ENCODE measurements around the gene RCSD1. TPM values are rescaled to one million over a fixed set of nuclear protein-coding genes. Genes with fewer than 3 reads are reported as not detected.

The RCSD1 gene
- total and polyA plus RNA-seq, 2 of the 13 experiments (the other 11 are each of a cell fraction or from before 2014, with no cell fraction given), result not detected

GRCh38 chr1:167633258-167633944 lies 3.4 kb downstream of the RCSD1 start:
- H3K27ac ChIP-seq (ENCODE audit: extremely low read length, insufficient read depth, low read length), result no peak overlapping the region
- intact Hi-C loops (cut with micrococcal nuclease; ENCODE audit: unreplicated experiment) (no loop called here), in situ Hi-C loops (cut with HindIII; ENCODE audit: extremely low pct_ligation_motif_present, low pct_unique_long_range_greater_than_20kb) (no loop called here)
- ATAC-seq, result no peak
- DNase-seq (ENCODE audit: low spot score), result no peak
- FAIRE-seq, result no peak
- no TSS peak for BruUV-seq (replicated peaks)
- peaks cover 4% of the 10 kb centered on the region for H3K4me1 ChIP-seq (ENCODE audit: insufficient read depth, low read length)
- peaks cover 4 to 70% of the 10 kb centered on the region in 2 experiments; a peak in 4 of 5 replicates for H3K27me3 ChIP-seq (ENCODE audit: control insufficient read depth in 1 of 2, insufficient read depth in 2 of 2, low read length in 2 of 2)
- H3K4me3 ChIP-seq (replicated peaks in 1 of 3; ENCODE audit: insufficient read depth in 1 of 3, low read depth in 2 of 3, low read length in 3 of 3), result no peak overlapping the region
- no peak overlapping the region for H3K9ac ChIP-seq (ENCODE audit: insufficient read depth, low read depth, low read length)
- no peaks in the 10 kb centered on the region for H4K20me1 ChIP-seq (ENCODE audit: insufficient read depth, low read length)
- POLR2A ChIA-PET, result no interaction called here
- CTCF ChIA-PET (ENCODE audit: low intra/inter-chr PET ratio, low total read pairs), result no interaction called here
- H3K9me3 ChIP-seq (ENCODE audit: low read length), result no peaks in the 10 kb centered on the region
- H3K4me2 ChIP-seq (ENCODE audit: low read depth, low read length), result no peak overlapping the region
- WGBS (ENCODE audit: low lambda C conversion rate), result 12% methylated on average over 3 of the region's 3 CpGs
- no peak overlapping the region for H2AFZ ChIP-seq (ENCODE audit: low read length)
- H3K79me2 ChIP-seq (ENCODE audit: insufficient read depth, low read length), result no peaks in the 10 kb centered on the region
- H3K36me3 ChIP-seq (replicated peaks in 1 of 2; ENCODE audit: control insufficient read depth in 1 of 2, insufficient read depth in 2 of 2, low read length in 2 of 2), result no peaks in the 10 kb centered on the region
- TF ChIP-seq PAX8 (CRISPR knock-in tag; IDR thresholded peaks at IDR 0.05; ENCODE audit: borderline replicate concordance) (no peak), UBTF (CRISPR knock-in tag; IDR thresholded peaks at IDR 0.05) (no peak), AFF4 (CRISPR knock-in tag; IDR thresholded peaks at IDR 0.05) (no peak), ZSCAN25 (CRISPR knock-in tag; IDR thresholded peaks at IDR 0.05) (no peak), HOXD1 (CRISPR knock-in tag; IDR thresholded peaks at IDR 0.05) (no peak), EP300 (IDR thresholded peaks at IDR 0.05; ENCODE audit: low read depth in 2 of 2, low read length in 2 of 2) (no peak), EP300 (CRISPR knock-in tag; IDR thresholded peaks at IDR 0.05; ENCODE audit: borderline replicate concordance) (no peak), ZNF816 (CRISPR knock-in tag; IDR thresholded peaks at IDR 0.05; ENCODE audit: borderline replicate concordance) (no peak), ZBTB26 (CRISPR knock-in tag; IDR thresholded peaks at IDR 0.05; ENCODE audit: borderline replicate concordance) (no peak), DMAP1 (CRISPR knock-in tag; IDR thresholded peaks at IDR 0.05) (no peak), ZMAT3 (CRISPR knock-in tag; conservative IDR thresholded peaks at IDR 0.05) (no peak), EEA1 (CRISPR knock-in tag; IDR thresholded peaks at IDR 0.05; ENCODE audit: borderline replicate concordance) (no peak), ATRX (CRISPR knock-in tag; IDR thresholded peaks at IDR 0.05; ENCODE audit: borderline replicate concordance) (no peak), ZNF737 (CRISPR knock-in tag; IDR thresholded peaks at IDR 0.05; ENCODE audit: borderline replicate concordance) (no peak), MEF2D (CRISPR knock-in tag; IDR thresholded peaks at IDR 0.05) (no peak)
